ENCODE data around the gene ZNF566.
"Not testable (repeated sequence)": the region's sequence is repeated elsewhere in the genome, so short reads cannot be mapped to it uniquely, and the experiment has no call there.

The ZNF566 gene

GRCh38 chr19:36489118-36489919 lies at the start of gene ZNF566:
Gene ZNF566, minus strand, starts transcription at chr19:36489561. Its CDS starts 13,004 bp downstream, at chr19:36476557.
- DNase-seq, result peak; percentile 93

- peak; percentile 59 for DNase-seq
Observed at GRCh38 chr19:36528921-36529518, 39.7 kb upstream of the ZNF566 start.

GRCh38 chr19:36528194-36528920 lies 39.0 kb upstream of the ZNF566 start, which contains the start of gene ZNF260:
Gene ZNF260, minus strand, starts transcription at chr19:36528271. Its CDS starts 13,033 bp downstream, at chr19:36515238.
- peak; percentile 97 for DNase-seq

GRCh38 chr19:36527873-36528193 lies 38.5 kb upstream of the ZNF566 start:
- DNase-seq, result no peak

- DNase-seq, result no peak
Observed at GRCh38 chr19:36527341-36527740, 38.0 kb upstream of the ZNF566 start.

- DNase-seq, result no peak
Observed at GRCh38 chr19:36526581-36526980, 37.2 kb upstream of the ZNF566 start.

GRCh38 chr19:36524617-36525016 lies 35.3 kb upstream of the ZNF566 start:
- no peak for DNase-seq

GRCh38 chr19:36514012-36514612 lies 24.8 kb upstream of the ZNF566 start:
- no peak for DNase-seq

- no peak for DNase-seq
Observed at GRCh38 chr19:36508325-36508724, 19.0 kb upstream of the ZNF566 start.

- DNase-seq, result no peak
Observed at GRCh38 chr19:36501973-36502372, 12.6 kb upstream of the ZNF566 start.

- no peak for DNase-seq
Observed at GRCh38 chr19:36497001-36497400, 7.6 kb upstream of the ZNF566 start.

GRCh38 chr19:36492689-36493453 lies 3.5 kb upstream of the ZNF566 start:
- not testable (repeated sequence) for DNase-seq

GRCh38 chr19:36490846-36491245 lies 1.5 kb upstream of the ZNF566 start:
- DNase-seq, result not testable (repeated sequence)

GRCh38 chr19:36489920-36490415 lies 607 bp upstream of the ZNF566 start:
- peak; percentile 83 for DNase-seq

GRCh38 chr19:36488846-36489117 lies 579 bp downstream of the ZNF566 start:
- DNase-seq, result no peak

GRCh38 chr19:36488118-36488845 lies 1.1 kb downstream of the ZNF566 start:
- no peak for DNase-seq

GRCh38 chr19:36483653-36484052 lies 5.7 kb downstream of the ZNF566 start:
- DNase-seq, result no peak

- DNase-seq, result no peak
Observed at GRCh38 chr19:36482876-36483275, 6.5 kb downstream of the ZNF566 start.

- no peak for DNase-seq
Observed at GRCh38 chr19:36460046-36460445, 29.3 kb downstream of the ZNF566 start.

GRCh38 chr19:36456831-36457230 lies 32.5 kb downstream of the ZNF566 start:
- DNase-seq, result no peak

- DNase-seq, result no peak
Observed at GRCh38 chr19:36449059-36449670, 40.2 kb downstream of the ZNF566 start.
